GM18508 (cell line): Measurements from ENCODE around the gene HRAS.

Source experiments
- ATAC-seq: cut with Tn5 transposase; IDR thresholded peaks from one replicate; pipeline ENCODE4 v1.9.1; 2021; ENCODE audit warnings: moderate number of reproducible peaks; ENCODE audit not compliant: insufficient read depth, unreplicated experiment

HRAS gene

DNA sequence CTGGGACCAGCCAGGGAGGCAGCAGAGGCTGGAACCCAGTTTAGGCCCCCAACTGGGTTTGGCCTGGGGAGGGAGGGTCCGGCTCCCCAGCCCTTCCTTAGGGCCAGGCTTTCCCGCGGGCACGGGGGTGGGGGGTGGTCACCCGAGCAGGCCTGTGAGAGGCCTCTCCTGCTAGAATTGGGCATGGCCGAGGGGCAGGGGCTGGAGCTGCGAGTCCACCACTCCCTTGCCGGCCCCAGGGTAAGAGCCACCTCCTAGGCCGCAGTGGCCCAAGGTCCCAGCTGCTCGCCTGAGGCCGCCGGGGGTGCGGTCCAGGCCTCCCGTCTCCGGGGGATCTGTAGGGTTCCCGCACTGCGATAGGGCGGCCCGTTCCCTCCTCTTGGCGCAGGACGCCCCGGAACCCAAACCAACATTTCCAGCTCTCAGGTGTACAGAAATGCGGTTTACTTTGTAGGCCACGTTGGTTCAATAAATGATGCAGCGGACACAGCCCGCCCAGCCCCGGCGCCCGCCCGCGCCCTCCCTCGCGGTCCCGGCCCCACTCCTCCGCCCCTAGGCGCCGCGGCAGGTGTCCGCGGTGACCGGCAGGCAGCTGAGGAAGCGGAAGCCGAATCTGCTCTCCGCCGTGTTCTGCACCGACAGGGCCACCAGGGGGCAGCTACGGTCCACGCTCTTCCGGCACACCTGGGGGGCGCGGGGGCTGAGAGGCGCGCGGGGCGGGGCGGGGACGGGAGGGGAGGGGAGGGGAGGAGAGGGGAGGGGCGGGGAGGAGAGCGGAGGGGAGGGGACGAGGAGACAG, 19.3 kb upstream of the HRAS start:
- ATAC-seq, result no peak

DNA sequence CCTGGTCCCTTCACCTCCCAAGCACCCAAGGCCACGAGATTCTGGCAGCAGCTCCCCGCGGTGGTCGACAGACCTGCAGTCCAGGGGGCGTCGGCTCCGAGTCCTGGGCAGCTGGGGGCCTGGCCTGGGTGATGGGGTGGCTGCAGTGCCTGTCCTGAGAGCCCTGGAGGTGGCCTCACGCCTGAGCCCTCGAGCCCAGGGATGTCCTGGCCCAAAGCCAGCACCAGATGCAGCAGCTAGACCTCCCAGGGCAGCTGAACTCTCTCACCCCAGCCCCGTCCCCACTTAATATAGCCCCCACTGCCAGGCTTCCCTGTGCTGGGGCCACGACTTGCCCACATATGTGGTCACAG, 18.6 kb upstream of the HRAS start:
- no peak for ATAC-seq

DNA sequence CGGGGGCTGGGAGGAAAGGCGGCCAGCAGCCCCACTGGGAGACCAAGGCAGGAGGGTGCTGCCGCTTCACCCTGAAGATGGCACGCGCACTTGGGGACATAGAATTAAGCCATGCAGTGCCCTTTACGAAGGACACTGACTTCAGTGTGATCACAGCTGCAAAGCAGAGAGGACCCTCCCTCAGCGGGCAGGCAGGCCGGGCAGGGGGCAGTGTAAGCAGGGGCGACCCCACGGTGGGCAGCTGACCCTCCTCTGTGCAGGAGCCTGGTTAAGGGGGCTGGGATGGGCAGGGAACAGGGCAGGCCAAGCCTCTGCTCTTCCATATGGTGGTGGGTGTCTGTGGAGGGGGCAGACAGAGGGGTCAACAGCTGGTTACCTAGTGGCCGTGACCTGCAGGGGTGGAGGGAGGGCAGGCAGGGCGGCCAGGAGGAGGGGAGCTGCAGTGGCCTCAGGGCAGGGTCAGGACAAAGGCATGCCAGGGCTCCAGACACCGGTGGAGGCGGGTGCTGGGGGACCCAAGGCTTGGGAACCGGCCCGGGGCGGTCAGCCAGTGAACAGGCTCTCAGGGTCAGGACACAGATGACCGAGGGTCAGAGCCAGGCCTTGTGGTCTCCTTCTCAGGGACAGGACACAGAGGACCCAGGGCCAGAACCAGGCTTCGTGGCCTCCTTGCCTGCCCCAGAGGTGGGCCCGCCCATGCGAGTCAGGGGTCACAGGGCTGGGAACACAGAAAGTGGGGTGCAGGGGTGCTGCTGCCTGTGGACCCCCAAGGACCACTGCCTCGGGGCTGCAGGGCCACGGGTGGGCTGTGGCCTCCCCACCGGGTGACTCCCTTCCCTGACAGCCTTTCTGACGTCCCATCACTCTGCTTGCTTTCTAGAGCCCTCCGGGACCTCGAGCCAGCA, 18.0 kb upstream of the HRAS start:
- no peak for ATAC-seq

DNA sequence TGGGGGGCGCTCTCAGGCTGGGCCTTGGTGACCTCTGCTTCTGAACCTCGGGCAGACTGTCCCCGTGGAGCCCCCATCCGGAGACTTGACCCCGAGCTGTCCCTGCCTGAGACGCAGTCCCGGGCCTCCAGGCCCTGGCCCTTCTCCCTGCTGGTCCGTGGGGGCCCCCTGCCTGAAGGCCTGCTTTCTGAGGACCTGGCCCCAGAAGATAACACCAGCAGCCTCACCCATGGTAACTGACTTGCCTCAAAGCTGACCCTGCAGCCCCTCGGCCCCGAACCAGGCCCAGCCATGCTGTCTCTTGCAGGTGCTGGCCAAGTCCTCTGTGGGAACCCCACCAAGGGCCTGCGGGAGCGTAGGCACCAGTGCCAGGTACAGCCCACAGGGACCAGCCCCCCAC, 16.2 kb upstream of the HRAS start:
- no peak for ATAC-seq

DNA sequence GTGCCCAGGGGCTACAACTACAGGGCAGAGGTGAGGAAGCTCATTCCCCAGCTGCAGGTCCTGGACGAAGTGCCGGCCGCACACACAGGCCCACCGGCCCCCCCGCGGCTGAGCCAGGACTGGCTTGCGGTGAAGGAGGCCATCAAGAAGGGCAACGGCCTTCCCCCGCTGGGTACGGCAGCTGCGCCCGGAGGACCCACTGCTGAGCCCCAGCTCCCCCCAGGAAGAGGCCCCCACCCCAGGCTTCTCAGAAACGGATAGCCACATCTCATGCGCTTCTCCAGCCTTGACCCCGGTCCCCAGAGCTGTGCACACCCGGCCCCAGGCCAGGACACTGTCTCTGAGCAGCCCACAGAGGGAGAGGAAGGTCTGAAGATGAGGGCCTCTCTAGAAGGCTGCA, 15.8 kb upstream of the HRAS start:
- ATAC-seq, result no peak

DNA sequence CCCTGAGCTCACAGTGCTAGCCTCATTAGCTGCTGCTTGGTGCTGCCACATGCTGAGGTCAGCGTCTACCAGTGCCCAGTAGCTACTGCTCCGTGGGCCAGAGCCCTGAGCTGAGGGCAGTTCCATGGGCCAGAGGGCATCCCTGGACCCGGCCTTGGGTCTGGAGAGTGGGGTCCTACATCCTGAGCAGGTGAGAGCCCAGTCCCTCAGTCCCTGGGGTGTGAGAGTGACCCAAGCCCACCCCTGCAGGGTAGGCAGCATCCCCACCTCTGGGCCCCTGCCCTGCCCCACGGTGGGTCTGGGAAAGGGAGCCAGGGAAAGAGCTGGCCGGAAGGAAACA, 15.3 kb upstream of the HRAS start:
- no peak for ATAC-seq

DNA sequence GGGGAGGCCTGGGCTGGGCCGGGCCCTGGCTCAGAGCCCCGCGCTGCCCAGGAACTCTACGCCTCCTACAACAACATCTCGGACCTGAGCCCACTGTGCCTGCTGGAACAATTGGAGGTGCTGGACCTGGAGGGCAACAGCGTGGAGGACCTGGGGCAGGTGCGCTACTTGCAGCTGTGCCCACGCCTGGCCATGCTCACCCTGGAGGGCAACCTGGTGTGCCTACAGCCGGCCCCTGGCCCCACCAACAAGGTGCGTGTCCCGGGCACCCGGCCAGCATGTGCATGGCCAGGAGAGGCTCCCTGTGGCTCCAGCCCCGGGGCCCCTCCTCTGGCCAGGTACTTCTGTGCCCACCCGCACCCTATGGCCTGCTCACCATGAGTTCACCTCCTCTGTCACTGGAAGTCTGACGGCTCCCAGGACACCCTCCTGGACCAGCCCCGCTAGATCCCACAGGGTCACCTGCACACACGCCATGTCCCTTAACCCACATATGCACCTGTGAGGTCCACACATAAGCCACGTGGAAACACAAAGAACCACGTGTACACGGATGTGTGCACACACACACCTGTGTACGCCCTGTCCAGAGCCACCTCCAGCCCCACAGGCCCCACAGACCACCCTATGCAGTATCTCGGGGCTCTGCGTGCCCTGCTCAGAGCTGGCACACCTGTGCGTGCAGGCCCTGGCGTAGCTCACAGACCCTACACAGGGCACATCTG, 14.8 kb upstream of the HRAS start:
- no peak for ATAC-seq

DNA sequence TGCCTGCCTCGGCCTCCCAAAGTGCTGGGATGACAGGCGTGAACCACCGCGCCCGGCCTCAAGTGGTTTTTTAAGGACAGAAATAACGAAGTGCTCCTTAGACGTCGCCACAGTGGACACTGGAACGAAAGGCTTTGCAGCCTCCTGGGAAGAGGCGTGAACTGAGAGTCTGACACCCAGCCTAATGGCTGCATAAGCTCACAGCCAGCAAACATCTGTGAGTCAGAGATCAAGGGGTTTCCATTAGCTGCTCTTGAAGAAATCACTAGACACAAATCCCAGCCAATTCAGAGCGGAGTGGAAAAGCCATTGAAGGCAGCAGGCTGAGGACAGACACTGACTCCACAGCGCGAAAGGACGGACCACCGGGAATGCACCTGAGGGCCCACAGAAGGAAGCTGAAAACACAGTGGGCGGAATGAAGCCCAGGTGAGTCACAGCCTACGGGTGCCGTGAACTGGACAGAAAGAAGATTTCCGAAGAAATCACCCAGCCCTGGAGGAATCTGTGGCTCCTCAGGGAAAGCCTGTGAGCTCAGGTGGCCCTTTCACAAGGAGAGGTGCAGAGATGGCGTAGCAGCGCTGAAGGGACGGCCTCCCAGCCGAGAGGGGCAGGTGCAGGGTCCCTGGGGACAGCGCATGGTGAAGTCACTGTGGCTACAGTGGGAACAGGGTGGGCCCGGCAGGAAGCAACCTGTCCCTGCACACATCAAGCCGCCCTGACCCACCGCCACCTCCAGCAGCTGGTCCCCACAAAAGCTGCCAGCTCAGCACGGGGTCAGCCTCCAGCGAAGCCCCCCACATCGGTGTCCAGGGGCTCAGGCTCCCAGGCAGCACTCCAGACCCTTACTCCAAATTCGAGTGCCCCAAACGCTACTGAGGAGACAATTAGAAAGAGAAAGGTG, 13.6 kb upstream of the HRAS start:
- ATAC-seq, result no peak

DNA sequence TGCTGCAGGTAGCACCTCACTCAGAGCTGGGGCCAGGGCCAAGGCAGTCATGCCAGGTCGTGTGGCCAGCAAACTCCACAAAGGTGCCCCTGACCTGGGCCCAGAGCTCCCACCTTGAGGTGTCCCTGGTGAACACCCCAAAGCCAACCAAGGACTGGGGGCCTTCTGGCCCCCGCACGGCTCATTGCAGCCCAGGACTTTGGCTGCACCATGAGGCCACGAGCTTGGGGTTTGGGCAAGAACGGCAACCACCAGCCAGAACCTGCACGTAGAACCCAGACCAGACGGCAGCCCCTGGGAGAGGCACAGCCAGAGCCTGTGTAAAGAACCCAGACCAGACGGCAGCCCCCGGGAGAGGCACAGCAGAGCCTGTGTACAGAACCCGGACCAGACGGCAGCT, 9.8 kb upstream of the HRAS start:
- ATAC-seq, result no peak

DNA sequence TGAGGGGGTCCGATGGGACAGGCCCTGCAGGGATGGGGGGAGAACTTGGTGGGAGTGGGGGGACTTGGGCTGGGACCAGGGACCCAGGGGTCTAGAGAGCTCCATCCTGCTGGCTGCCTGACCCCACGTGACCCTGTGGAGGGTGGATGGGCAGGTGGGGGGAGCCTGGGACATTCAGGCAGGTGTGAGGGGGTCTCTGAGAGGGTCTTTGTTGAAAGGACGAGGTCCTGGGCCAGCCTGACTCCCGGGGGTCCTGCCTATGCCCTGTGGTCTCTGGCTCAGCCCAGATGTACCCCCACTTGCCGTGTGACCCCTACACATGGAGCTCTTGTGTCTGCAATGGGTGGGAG, 9.4 kb upstream of the HRAS start:
- ATAC-seq, result no peak

DNA sequence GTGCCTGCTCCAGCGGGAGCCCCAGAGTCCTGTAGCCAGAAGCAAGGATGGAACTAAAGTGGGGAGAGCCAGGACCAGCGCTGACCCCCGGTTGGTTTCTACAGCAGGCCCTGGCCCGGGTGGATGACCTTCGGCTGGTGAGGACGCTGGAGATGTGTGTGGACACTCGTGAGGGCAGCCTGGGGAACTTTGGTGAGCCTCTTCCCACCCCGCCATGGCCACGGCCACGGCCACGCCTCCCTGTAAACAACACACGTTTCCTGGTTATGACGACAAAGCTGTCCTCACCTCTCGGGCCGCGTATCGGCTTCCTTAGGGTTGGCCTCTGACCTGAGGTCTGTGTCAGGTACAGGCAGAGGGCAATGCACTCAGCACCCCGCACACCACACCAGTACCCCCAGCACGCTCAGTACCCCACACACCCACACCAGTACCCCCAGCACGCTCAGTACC, 6.1 kb upstream of the HRAS start:
- ATAC-seq, result no peak

DNA sequence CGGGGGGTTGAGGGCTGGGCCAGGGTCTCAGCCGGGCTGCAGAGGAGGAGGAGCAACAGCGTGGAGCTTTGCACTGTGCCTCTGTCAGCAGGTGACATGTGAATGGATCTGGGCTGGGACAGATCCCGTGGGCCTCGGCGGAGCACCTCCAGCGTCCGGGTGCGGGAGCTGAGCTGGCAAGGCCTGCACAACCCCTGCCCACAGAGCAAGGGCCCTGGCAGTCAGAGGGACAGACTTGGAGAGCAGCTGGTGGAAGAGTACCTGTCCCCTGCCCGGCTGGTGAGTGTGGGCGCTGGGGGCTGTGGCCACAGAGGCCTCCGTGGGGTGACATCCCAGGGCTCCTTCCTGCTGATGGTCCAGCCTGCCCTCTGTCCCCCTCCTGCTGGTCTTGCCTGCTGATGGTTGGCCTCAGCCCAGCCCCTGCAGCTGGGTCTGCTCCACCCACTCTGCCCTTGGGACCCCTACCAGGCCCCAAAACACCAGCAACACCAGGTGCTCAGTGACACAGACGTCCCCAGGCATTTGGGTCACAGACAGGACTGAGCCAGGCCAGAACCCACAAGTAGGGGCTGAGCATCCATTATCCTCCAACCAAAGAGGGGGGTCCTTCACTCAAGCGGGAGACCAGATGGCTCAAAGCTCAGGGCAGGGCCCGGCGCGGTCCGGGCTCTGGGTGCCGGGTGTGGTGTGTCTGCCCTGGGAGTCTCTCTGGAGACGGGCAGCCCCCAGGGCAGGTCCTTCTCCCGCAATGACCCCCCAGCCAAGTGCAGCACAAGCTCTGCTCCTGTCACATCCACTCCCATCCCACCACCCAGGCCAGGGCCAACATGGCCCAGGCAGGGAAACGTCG, 5.4 kb upstream of the HRAS start:
- ATAC-seq, result no peak

DNA sequence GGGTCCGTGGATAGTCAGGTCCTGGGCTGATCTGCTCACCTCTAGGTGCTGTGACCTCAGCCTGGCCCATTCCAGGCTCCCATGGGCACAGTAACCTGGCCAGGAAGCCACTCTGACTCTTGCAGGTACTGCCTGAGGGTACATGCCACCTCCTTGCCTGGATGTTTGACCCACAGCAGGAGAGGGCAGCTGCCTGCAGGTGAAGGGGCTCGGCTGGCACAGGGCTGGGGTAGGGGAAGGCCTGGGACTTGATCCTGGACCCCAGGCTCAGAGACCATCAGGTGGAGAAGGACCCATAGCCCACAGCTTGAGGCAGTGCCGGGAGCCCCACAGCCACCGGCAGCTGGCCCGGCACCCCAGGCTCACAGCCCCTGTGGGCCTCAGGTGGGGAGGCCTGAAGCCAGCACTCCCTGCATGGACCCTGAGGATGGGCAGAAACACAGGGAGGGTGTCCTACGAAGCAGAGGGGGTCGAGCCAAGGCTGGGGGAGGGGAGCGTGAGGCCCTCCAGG, 4.7 kb upstream of the HRAS start:
- no peak for ATAC-seq

DNA sequence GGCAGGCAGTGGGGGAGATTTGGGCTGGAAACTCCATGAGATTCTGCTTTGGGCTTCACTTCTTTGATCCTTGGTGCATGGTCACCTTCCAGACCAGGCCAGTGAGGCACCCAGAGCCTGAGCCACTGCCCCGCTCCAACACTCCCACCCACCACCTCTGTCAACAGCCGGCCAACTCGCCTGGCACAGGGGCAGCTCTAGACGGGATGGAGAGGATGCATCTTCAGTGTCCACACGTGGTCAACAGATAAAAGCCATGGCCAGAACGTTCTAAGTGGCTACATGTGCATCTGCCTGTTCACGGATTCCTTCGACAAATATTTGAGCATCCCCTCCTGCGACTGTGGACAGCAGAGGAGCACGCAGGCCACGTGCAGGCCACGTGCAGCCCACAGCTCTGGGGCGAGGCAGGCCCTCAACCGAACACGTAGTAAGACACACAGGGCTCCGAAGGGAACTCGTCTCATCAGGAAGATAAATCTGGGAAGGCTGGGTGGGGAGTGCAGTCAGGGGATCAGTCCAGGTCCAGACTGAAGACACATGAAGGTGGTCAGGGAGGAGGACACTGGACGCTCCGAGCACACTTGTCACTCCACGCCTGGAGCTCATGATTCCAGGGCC, 3.2 kb upstream of the HRAS start:
- no peak for ATAC-seq

DNA sequence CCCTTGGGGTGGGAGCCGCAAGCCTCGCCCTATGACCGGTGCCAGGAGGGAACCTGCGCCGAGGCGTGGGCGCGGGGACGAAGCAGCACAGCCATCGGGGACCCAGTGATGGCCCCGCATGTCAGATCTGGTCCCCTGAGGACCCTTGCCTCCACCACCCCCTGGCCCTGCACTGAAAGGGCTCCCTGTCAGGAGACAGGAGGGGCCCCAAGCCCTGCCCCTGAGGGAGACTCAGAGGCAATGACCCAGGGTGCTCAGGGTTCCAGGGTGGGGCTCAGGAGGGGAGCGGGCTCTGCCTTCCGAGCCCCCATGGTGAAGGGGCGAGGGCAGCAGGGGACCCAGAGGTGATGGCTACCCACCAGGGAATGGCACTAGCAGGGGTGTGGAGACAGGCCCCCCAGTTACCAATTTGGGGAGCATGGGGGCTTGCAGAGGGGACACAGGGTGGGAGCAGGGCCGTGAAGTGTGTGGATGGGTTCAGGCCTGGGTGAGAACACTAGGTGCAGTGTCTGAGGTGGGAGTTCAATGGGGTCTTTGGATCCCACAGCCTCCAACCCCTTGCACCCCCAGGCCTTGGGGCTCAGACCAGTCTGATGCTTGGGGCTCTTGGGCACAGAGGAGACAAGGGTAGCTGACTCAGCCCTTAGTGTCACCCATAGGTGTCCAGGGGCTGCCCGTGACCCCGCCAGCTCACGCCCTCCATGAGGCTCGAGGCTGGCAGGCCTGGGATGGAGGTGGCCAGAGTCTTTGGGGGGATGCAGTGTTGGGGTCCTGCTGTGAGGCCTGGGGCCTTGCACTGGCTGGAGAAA, 2.5 kb upstream of the HRAS start:
- ATAC-seq, result no peak

DNA sequence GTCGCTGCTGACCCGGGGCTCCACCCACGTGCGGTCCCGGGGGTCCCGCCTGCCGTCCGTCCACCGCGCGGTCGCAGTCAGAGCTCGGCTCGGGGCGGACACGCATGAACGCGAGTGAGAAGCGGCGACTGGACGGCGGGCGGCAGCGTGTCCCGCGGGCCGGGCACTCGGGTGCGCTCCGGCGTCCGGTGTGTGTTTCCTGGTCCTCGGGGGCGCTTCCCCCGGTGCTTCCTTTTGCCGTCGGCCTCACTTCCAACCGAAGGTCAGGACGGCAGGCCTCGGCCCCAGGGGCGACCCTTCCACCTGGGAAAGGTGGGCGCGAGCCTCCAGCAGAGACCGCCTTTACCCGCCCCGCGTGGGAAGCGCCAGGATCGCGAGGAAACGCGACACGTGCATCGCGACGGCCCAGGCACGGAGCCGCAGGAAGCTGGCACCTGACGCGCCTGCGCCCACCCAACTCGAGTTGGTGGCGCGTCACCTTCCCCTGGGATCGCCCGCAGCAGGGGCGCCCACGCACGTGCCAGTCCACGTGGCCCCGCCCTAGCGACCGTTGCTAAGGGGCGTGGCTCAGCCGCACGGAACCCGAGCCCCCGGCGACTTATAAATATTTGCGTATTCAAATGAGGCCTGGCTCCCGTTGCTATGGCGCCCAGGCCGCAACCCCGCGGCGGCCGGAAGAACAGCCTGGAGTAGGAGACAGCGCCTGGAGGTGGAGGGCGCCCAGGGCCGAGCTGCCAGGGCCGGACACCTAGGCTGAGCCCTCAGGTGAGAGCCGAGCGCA, 1.7 kb upstream of the HRAS start, which contains the start of gene LRRC56:
TSS of gene LRRC56 (plus strand) at position 687 of the 781 bp plus-strand sequence. CDS start 3,158 bp downstream, outside the sequence.
- peak; percentile 33 for ATAC-seq

DNA sequence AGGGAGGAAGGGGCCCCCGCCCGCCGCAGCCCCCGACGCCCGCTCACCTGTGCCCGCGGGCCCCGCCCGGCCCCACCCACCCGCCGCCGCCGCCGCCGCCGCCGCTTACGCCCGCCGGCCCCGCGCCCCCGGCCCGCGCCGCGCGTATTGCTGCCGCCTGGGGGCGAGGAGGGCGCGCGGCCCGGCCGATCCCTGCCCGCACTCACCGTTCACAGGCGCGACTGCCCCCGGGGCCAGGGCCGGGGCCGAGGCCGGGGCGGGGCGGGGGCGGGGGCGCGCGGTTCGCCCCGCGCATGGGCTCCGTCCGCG, 212 bp downstream of the HRAS start:
- ATAC-seq, result no peak
